ENCODE data around the gene JPT1. TPM values are rescaled to one million over a fixed set of nuclear protein-coding genes. Genes with fewer than 3 reads are reported as not detected.
"Not testable (repeated sequence)": the region's sequence is repeated elsewhere in the genome, so short reads cannot be mapped to it uniquely, and the experiment has no call there.

JPT1 gene
- total RNA-seq, 4 donors from 2014 or later = 3.6 to 46.8 (median 11.6) TPM

GRCh38 chr17:75133001-75133400 lies 21.3 kb downstream of the JPT1 start:
- Histone ChIP-seq H3K36me3 (no peaks in the 10 kb centered on the region), H3K27me3 (no peaks in the 10 kb centered on the region), H3K27ac (no peak overlapping the region), H3K9me3 (no peaks in the 10 kb centered on the region), H3K4me1 (peaks cover 0 to 8% of the 10 kb centered on the region in 2 donors), H3K4me3 (no peak overlapping the region)
- TF ChIP-seq POLR2A (IDR thresholded peaks at IDR 0.05) = no peak
- TF ChIP-seq, protein P1, sequence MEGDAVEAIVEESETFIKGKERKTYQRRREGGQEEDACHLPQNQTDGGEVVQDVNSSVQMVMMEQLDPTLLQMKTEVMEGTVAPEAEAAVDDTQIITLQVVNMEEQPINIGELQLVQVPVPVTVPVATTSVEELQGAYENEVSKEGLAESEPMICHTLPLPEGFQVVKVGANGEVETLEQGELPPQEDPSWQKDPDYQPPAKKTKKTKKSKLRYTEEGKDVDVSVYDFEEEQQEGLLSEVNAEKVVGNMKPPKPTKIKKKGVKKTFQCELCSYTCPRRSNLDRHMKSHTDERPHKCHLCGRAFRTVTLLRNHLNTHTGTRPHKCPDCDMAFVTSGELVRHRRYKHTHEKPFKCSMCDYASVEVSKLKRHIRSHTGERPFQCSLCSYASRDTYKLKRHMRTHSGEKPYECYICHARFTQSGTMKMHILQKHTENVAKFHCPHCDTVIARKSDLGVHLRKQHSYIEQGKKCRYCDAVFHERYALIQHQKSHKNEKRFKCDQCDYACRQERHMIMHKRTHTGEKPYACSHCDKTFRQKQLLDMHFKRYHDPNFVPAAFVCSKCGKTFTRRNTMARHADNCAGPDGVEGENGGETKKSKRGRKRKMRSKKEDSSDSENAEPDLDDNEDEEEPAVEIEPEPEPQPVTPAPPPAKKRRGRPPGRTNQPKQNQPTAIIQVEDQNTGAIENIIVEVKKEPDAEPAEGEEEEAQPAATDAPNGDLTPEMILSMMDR (IDR thresholded peaks at IDR 0.05) = no peak
- intact Hi-C loops (cut with DNase I; ENCODE audit: low total_unique reads) = no loop called here
- DNase-seq = no peak

DNA sequence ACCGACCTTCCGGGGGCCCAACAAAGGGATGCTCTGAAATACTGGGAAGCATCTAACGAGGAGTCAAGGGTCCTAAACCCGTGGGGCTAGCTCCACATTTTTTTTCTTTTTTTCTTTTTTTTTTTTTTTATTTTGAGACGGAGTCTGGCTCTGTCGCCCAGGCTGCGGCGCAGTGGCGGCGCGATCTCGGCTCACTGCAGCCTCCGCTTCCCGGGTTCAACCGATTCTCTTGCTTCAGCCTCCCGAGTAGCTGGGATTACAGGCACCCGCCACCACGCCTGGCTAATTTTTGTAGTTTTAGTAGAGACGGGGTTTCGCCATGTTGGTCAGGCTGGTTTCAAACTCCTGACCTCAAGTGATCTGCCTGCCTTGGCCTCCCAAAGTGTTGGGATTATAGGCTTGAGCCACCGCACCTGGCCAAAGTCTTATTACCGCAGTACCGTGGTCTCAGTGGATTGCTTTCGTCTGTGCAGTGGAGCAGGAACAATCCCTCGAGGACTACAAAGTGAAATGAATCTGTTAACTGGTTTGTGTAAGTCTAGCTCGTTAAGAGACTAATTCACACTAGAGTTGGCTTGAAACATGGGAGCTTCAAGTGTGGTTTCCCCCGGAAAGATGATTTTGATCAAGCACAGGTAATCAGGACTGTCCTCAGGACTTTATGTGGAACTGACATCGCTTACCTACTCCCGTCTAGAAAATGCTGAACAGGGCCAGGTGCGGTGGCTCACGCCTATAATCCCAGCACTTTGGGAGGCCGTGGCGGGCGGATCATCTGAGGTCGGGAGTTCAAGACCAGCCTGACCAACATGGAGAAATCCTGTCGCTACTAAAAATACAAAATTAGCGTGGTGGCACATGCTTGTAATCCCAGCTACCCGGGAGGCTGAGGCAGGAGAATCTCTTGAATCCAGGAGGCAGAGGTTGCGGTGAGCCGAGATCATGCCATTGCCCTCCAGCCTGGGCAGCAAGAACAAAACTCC lies 22.0 kb downstream of the JPT1 start:
- intact Hi-C loops (cut with DNase I; ENCODE audit: low total_unique reads); H3K27me3 ChIP-seq; H3K9me3 ChIP-seq; DNase-seq; H3K36me3 ChIP-seq; H3K4me1 ChIP-seq: not testable (repeated sequence)
- Histone ChIP-seq H3K4me3 (peak overlapping the region; percentile 74 to 77), H3K27ac (peak overlapping the region; percentile 88 to 90)

GRCh38 chr17:75131278-75132017 lies 22.9 kb downstream of the JPT1 start, which contains the start of gene NT5C:
Gene NT5C (minus strand): TSS chr17:75131742. CDS start chr17:75131707, 35 bp downstream.
- peaks cover 0 to 8% of the 10 kb centered on the region in 2 donors for H3K4me1 ChIP-seq
- intact Hi-C loops (cut with DNase I; ENCODE audit: low total_unique reads) = no loop called here

DNA sequence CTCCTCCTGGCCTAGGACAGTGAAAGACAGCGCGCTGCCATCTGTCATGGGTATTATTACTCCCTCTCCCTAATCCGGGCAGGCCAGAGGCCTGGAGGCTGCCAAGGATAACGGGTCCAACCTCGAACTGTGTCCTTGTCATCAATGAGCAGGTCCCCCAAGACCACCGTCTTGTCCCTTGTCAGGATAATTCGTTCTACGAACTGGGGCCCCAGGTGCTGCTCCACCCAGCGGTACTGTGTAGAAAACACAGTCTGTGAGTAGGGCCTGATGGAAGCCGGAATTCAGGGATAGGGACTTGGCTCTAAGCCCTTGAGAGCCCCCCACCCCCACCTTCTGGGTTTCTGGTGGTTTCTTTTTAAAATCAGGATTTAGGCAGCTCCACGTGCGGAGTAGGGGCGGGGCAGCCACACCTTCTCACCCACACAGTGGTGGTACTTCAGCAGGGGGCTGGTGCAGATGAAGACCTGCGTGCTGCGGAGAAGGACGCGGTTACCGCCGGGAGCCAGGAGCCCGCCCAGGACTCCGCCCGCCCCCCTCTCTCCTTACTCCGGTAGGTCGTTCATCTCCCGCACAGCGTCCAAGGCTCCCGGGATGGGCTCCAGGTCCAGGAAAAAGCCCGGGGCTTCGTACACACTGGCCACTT lies 23.6 kb downstream of the JPT1 start:
- TF ChIP-seq POLR2A (IDR thresholded peaks at IDR 0.05) = no peak
- TF ChIP-seq, protein P1 (IDR thresholded peaks at IDR 0.05) = peak in 2 of 4 experiments; percentile 16 to 31
- no peaks in the 10 kb centered on the region for H3K36me3 ChIP-seq
- no peaks in the 10 kb centered on the region for H3K9me3 ChIP-seq
- intact Hi-C loops (cut with DNase I; ENCODE audit: low total_unique reads) = no loop called here
- no peaks in the 10 kb centered on the region for H3K27me3 ChIP-seq
- H3K4me1 ChIP-seq = peaks cover 0 to 8% of the 10 kb centered on the region in 2 donors
- H3K4me3 ChIP-seq = peak overlapping the region; percentile 74 to 77
- DNase-seq = peak in 1 of 2 donors; percentile 56
- H3K27ac ChIP-seq = peak overlapping the region; percentile 88 to 90

More at GRCh38 chr17:75131278-75132017, 22.9 kb downstream of the JPT1 start, which contains the start of gene NT5C:
- H3K36me3 ChIP-seq = no peaks in the 10 kb centered on the region
- peak within 1 kb of the TSS; percentile 88 to 90 for H3K27ac ChIP-seq
- H3K9me3 ChIP-seq = no peaks in the 10 kb centered on the region
- H3K4me3 ChIP-seq = peak within 1 kb of the TSS; percentile 74 to 77
- peak; percentile 80 to 83 for DNase-seq
- TF ChIP-seq POLR2A (IDR thresholded peaks at IDR 0.05) = peak in 1 of 2 donors; percentile 69
- TF ChIP-seq, protein P1 (IDR thresholded peaks at IDR 0.05) = peak; percentile 56 to 86 (median 74)
- H3K27me3 ChIP-seq = no peaks in the 10 kb centered on the region

DNA sequence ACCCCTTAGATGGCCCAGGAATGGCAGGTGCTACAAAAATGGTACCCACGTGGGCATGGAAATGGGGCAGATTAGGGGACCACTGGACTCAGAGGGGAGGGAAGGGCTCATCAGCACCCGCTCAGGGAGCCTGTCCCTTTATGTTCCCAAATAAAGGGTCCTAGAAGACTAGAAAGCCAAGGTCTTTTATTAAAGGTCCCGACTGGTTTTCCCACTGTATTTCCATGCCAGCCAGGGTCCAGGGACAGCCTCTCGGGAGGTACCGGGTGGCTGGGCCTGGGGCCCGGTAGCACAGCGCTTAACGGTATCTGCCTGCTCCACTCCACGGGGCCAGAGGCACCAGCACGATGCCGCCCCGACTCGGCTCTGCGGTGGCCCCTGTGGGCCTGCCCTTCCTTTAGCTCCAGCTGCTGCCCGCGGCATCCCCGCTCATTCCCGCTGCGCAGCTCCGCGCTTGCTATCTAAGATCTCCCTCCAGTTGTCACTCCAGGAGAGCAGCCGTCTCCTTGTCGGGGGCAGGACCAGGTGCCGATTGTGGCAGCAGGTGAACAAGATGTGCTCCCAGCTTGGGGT lies 24.2 kb downstream of the JPT1 start:
- no peak for DNase-seq
- no peaks in the 10 kb centered on the region for H3K36me3 ChIP-seq
- no peaks in the 10 kb centered on the region for H3K9me3 ChIP-seq
- TF ChIP-seq, protein P1 (IDR thresholded peaks at IDR 0.05) = no peak
- no peak for TF ChIP-seq POLR2A (IDR thresholded peaks at IDR 0.05)
- no peaks in the 10 kb centered on the region for H3K27me3 ChIP-seq
- peak overlapping the region; percentile 88 to 90 for H3K27ac ChIP-seq
- intact Hi-C loops (cut with DNase I; ENCODE audit: low total_unique reads) = no loop called here
- no peak overlapping the region for H3K4me3 ChIP-seq
- H3K4me1 ChIP-seq = peaks cover 0 to 8% of the 10 kb centered on the region in 2 donors
